HEK293T (cell line): ENCODE results near the gene BCL2L2.
"Not testable (repeated sequence)": the region's sequence is repeated elsewhere in the genome, so short reads cannot be mapped to it uniquely, and the experiment has no call there.

ENCODE experiments used
- CTCF ChIA-PET: fragments of 350-600 bp; formaldehyde crosslinking; extraction: SDS; loops from one replicate; lab custom pipeline; 2021; ENCODE audit warnings: antibody characterized with exemption, inconsistent platforms; lab: Yijun Ruan, JAX
- POLR2A ChIA-PET: fragments of 350-600 bp; formaldehyde crosslinking; extraction: SDS; loops from one replicate; lab custom pipeline; 2020; ENCODE audit warnings: antibody characterized with exemption, inconsistent platforms; lab: Yijun Ruan, JAX
- DNase-seq: peaks from one replicate; pipeline ENCODE4 v3.0.0; 2012; ENCODE audit warnings: mixed read lengths; ENCODE audit errors: extremely low spot score
- ARNT ChIP-seq: fragments of 450-650 bp; IDR thresholded peaks from 2 replicates; pipeline ENCODE4 v1.6.1; 2017; ENCODE audit warnings: mild to moderate bottlenecking
- BHLHE40 ChIP-seq: fragments of 450-650 bp; IDR thresholded peaks from 2 replicates; pipeline ENCODE4 v1.6.1; 2016; ENCODE audit warnings: mild to moderate bottlenecking, moderate library complexity, borderline replicate concordance
- CTBP1 ChIP-seq: fragments of 450-650 bp; IDR thresholded peaks from 2 replicates; pipeline ENCODE4 v1.6.1; 2016; ENCODE audit warnings: borderline replicate concordance
- ELF4 ChIP-seq: fragments of 450-650 bp; IDR thresholded peaks from 2 replicates; pipeline ENCODE4 v1.6.1; 2017; ENCODE audit warnings: antibody characterized with exemption
- FOXA1 ChIP-seq: fragments of 450-650 bp; IDR thresholded peaks from 2 replicates; pipeline ENCODE4 v1.6.1; 2016; ENCODE audit warnings: mild to moderate bottlenecking
- FOXK2 ChIP-seq: fragments of 450-650 bp; IDR thresholded peaks from 2 replicates; pipeline ENCODE4 v1.6.1; 2016; ENCODE audit warnings: mild to moderate bottlenecking
- FOXM1 ChIP-seq: fragments of 450-650 bp; IDR thresholded peaks from 2 replicates; pipeline ENCODE4 v1.6.1; 2017; ENCODE audit warnings: mild to moderate bottlenecking, borderline replicate concordance
- HDGF ChIP-seq: fragments of 450-650 bp; IDR thresholded peaks from 2 replicates; pipeline ENCODE4 v1.6.1; 2017; ENCODE audit warnings: antibody characterized with exemption, borderline replicate concordance
- L3MBTL2 ChIP-seq: fragments of 450-650 bp; conservative IDR thresholded peaks from 2 replicates; pipeline ENCODE4 v1.6.1; 2016; ENCODE audit warnings: mild to moderate bottlenecking
- LEF1 ChIP-seq: fragments of 450-650 bp; IDR thresholded peaks from 2 replicates; pipeline ENCODE4 v1.6.1; 2017; ENCODE audit warnings: mild to moderate bottlenecking, borderline replicate concordance
- NFRKB ChIP-seq: fragments of 450-650 bp; IDR thresholded peaks from 2 replicates; pipeline ENCODE4 v1.6.1; 2016; ENCODE audit warnings: mild to moderate bottlenecking, moderate library complexity
- SP1 ChIP-seq: fragments of 450-650 bp; IDR thresholded peaks from 2 replicates; pipeline ENCODE4 v1.6.1; 2017
- SUZ12 ChIP-seq: fragments of 450-650 bp; IDR thresholded peaks from 2 replicates; pipeline ENCODE4 v1.6.1; 2016; ENCODE audit warnings: mild to moderate bottlenecking
- TARDBP ChIP-seq: fragments of 450-650 bp; IDR thresholded peaks from 2 replicates; pipeline ENCODE4 v1.6.1; 2016
- ZNF384 ChIP-seq: fragments of 450-650 bp; IDR thresholded peaks from 2 replicates; pipeline ENCODE4 v1.6.1; 2016
- TF ChIP-seq, protein P1 (sequence below): fragments of 450-650 bp; IDR thresholded peaks from 2 replicates; pipeline ENCODE4 v1.6.1; 2016

The BCL2L2 gene, protein sequence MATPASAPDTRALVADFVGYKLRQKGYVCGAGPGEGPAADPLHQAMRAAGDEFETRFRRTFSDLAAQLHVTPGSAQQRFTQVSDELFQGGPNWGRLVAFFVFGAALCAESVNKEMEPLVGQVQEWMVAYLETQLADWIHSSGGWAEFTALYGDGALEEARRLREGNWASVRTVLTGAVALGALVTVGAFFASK

DNA sequence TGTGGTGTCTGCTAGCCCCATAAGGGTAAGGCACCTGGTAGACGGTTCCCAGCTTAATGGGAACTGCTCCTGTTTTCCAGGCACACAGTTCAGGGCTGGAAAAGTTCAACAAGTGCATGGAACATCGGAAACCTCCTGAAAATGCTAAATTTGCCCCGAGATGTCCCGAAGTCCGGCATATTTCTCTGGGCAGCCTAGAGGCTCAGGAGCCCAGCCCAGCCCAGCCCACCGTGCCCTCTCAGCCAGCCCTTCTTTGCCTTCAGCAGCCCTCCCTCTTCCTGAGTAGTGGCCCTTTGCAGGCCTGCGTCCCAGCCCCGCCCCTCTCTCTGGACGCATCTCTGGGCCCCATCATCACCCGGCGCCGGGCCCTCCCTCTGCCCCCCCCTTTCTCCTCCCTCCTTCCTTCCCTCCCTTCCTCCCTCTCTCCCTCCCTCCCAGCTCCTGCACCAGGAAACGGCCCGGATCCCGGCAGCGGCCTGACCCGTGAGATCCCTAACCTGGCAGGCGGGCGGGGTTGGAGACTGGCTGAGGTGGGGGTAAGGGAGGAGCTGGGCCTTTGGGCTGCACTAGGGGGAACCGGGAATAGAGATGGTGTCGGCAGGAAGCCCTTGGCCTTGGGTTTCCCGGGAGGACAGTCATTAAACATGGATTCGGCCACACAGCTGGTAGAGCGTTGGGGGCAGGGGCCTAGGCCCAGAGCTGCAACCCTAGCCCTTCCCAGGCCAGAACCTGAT, at the start of gene BCL2L2:
TSS of gene BCL2L2 (plus strand) at position 422 of the 734 bp plus-strand sequence. CDS start 935 bp downstream, outside the sequence.
- DNase-seq, result peak; percentile 74
- ChIA-PET CTCF (interaction anchor here (2.2 kb wide), 1 partner anchor 15 kb away, joined by 8 read pairs; the partner anchor contains the start of gene PABPN1), POLR2A (interaction anchor here (0.6 to 9.6 kb wide), 9 partner anchors 14 to 854 kb away, joined by 3 to 256 read pairs (median 5); partner anchors contain the start of genes HOMEZ, PABPN1 and SLC22A17)
- TF ChIP-seq FOXA1 (no peak), L3MBTL2 (no peak), SUZ12 (no peak), FOXM1 (no peak), ELF4 (no peak), CTBP1 (no peak), ARNT (no peak), ZNF384 (no peak), NFRKB (no peak), SP1 (no peak), LEF1 (no peak)
- TF ChIP-seq, protein P1, sequence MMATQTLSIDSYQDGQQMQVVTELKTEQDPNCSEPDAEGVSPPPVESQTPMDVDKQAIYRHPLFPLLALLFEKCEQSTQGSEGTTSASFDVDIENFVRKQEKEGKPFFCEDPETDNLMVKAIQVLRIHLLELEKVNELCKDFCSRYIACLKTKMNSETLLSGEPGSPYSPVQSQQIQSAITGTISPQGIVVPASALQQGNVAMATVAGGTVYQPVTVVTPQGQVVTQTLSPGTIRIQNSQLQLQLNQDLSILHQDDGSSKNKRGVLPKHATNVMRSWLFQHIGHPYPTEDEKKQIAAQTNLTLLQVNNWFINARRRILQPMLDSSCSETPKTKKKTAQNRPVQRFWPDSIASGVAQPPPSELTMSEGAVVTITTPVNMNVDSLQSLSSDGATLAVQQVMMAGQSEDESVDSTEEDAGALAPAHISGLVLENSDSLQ, result no peak

DNA sequence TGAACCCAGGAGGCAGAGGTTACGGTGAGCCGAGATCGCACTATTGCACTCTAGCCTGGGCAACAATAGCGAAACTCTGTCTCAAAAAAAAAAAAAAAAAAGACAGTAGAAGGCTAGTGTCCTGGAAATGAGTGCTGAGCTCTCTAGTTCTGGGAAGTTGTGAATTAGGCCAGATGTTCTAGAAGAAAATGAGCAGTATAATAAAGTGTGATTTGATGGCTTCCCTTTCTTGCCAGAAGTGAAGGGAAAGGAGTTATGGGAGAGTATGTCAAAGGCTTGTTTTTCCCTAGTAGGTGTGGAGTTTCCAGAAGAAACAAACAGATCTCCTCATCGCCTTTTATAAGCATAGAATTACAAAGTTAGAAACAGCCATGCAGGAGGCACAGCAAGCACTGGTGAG, 48.4 kb upstream of the BCL2L2 start:
- ChIA-PET POLR2A (no interaction called here), CTCF (interaction anchor here (0.7 kb wide), 1 partner anchor 87 kb away, joined by 6 read pairs; no protein-coding TSS in a partner anchor)

GRCh38 chr14:23259426-23259825, 47.2 kb upstream of the BCL2L2 start:
- DNase-seq, result no peak
- CTCF ChIA-PET, result interaction anchor here (0.7 to 1.3 kb wide), 2 partner anchors 42 to 102 kb away, joined by 4 to 5 read pairs; no protein-coding TSS in a partner anchor
- TF ChIP-seq SP1 (no peak), FOXA1 (no peak), CTBP1 (no peak), BHLHE40 (no peak), ARNT (no peak), L3MBTL2 (no peak), FOXK2 (no peak), ZNF384 (no peak), ELF4 (no peak)
- TF ChIP-seq, protein P1, result no peak
- POLR2A ChIA-PET, result interaction anchor here (1.3 to 2.4 kb wide), 3 partner anchors 11 to 43 kb away, joined by 3 to 11 read pairs (median 6); partner anchors contain the start of genes HOMEZ and PPP1R3E

More for the DNA sequence above, 48.4 kb upstream of the BCL2L2 start:
- no peak for DNase-seq
- TF ChIP-seq SUZ12, result no peak
- no peak for TF ChIP-seq LEF1
- no peak for TF ChIP-seq ELF4
- TF ChIP-seq FOXA1, result no peak
- TF ChIP-seq NFRKB, result no peak

DNA sequence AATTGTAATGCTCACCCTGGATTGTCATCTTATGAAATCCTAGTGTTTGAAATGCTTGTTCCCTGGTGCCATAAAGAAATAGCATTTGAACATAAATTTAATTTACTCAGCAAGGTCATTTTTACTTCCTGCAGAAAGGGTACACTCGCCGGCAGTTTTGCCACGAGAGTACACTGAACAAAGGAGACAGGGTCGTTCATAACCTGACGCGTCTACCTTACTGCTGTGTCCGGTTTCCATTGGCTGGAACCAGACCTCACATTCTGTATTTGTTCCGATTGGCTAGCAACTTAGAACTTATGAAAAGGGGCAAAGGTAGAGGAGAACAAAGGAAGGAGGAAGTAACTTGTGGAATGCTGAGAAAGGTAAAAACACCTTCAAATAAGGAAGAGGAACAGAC, 45.8 kb upstream of the BCL2L2 start:
- not testable (repeated sequence) for DNase-seq
- CTCF ChIA-PET, result interaction anchor here (1.0 kb wide), 1 partner anchor 79 kb away, joined by 3 read pairs; no protein-coding TSS in a partner anchor
- POLR2A ChIA-PET, result interaction anchor here (1.3 to 2.4 kb wide), 3 partner anchors 9 to 41 kb away, joined by 3 to 11 read pairs (median 6); partner anchors contain the start of genes HOMEZ and PPP1R3E

- POLR2A ChIA-PET, result interaction anchor here (1.2 to 5.2 kb wide), 3 partner anchors 17 to 37 kb away, joined by 3 to 18 read pairs (median 5); partner anchors contain the start of genes BCL2L2, HOMEZ and PPP1R3E
- CTCF ChIA-PET, result no interaction called here
- DNase-seq, result no peak
- TF ChIP-seq ZNF384 (no peak), NFRKB (no peak), L3MBTL2 (no peak), SP1 (no peak), SUZ12 (no peak), ARNT (no peak), HDGF (no peak), CTBP1 (no peak), FOXA1 (no peak), FOXM1 (no peak), ELF4 (no peak), TARDBP (no peak), BHLHE40 (no peak), LEF1 (no peak), FOXK2 (no peak)
- TF ChIP-seq, protein P1, result no peak
Observed at GRCh38 chr14:23269193-23269592, 37.4 kb upstream of the BCL2L2 start.

- TF ChIP-seq FOXA1, result no peak
- TF ChIP-seq LEF1, result no peak
- no peak for TF ChIP-seq ARNT
- TF ChIP-seq CTBP1, result no peak
- TF ChIP-seq L3MBTL2, result no peak
- no peak for TF ChIP-seq SUZ12
- no peak for TF ChIP-seq ZNF384
- no peak for TF ChIP-seq SP1
- no peak for TF ChIP-seq BHLHE40
- no peak for TF ChIP-seq FOXK2
- TF ChIP-seq TARDBP, result no peak
- no peak for TF ChIP-seq NFRKB
- TF ChIP-seq FOXM1, result no peak
- no peak for TF ChIP-seq HDGF
- no peak for TF ChIP-seq ELF4
- ChIA-PET CTCF (interaction anchor here (0.7 kb wide), 1 partner anchor 217 kb away, joined by 3 read pairs; no protein-coding TSS in a partner anchor), POLR2A (interaction anchor here (2.5 kb wide), 1 partner anchor 12 kb away, joined by 8 read pairs; the partner anchor contains the start of gene HOMEZ)
- DNase-seq, result no peak
Observed at GRCh38 chr14:23275412-23275811, 31.2 kb upstream of the BCL2L2 start.
